NCI-H2227 treated with DMSO at 0.1 percent for 48 hours (cell line): ENCODE measurements around the gene HDAC9.

ENCODE experiments used
- DNase-seq: peaks from one replicate; lab custom pipeline; 2025; lab: John Stamatoyannopoulos, UW

Gene HDAC9

GRCh38 chr7:18495412-18496340 lies at the start of gene HDAC9:
Gene HDAC9, plus strand, starts transcription at chr7:18495749. Its CDS starts 554 bp downstream, at chr7:18496303.
- DNase-seq: peak; percentile 78

DNA sequence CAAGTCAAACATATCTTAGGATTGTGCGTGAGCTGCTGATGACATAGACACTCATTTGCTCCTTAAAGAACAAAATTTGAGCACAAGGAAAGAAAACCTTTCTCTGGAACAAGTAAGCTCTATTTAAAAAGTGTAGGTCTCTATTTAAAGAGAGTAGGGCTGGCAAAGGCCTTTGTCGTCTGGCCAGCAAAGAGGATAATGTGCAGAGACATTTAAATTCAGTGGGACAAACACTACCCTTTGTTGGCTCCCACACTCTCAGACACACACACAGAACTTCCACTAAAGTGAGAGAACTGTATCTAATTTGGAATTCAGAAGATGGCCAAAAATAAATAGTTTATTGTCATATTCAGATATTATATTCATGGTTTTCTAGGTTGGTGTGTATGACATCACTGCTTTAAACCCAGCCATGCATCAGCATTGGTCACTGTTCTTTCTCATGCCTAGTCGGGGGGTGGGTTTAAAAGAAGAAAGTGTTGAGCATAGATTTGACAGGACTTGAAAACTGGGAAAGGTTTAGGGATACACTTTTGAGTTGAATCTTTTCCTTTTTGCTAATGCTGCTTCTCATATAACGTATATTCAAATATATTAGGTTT lies 49.5 kb upstream of the HDAC9 start:
- no peak for DNase-seq

DNA sequence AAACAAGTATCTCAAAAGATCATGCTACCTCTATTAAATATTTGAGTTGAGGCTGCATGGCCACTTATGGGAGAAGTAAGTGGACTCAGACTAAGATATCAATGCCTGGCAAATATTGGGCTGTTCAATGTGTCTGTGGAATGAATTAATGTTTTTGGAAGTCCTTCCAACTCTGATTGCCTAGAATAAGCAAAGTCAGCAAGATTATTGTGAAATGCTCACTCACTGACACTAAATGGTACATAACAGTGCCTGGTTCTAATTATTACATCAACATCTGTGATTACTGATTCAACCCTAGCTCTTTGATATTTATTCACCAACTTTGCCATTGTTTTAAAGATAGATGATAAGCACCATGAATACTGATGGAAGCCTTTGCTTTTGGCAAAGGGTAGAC lies 45.5 kb upstream of the HDAC9 start:
- DNase-seq: no peak

GRCh38 chr7:18455606-18456005 lies 39.9 kb upstream of the HDAC9 start:
- peak; percentile 32 for DNase-seq

DNA sequence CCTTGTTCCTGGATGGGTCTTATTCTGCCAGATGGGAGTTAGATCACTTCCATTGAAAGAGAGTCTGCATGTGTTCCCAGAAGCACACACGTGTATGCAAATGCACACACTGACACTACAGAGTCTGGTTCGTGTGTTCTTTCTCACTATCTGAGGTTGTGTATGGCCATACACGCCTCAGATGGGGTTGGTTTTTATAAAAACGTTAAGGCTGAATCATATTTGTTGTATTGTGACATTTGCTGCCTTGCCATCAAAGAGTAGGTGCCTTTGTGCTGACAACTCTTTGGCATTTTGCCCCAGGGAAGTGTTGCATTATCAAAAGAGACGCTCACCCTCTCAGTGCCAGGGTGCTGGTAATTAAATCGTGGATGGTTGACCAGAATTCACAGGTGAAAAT lies 37.7 kb upstream of the HDAC9 start:
- DNase-seq: no peak

DNA sequence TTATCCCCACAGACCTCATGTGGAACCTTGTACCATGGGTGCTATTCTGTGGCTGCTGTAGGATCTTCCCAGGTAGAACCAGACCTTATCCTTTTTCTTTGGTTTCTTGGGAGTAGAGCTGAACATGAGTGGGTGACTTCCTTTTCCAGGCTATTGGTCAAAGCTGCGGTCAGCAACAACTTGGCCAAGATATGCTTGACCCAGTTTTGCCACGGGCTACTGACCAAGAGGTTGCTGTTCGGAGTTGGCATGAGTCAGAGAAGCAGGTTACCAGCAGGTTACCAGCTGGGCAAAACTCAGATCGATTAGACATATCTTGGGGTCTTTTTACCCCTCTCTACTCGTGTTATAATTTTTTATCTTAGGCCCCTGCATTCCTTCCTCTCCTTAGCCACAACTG lies 36.7 kb upstream of the HDAC9 start:
- DNase-seq: no peak

- no peak for DNase-seq
These were observed 35.9 kb upstream of the HDAC9 start for GRCh38 chr7:18459484-18460245.

- no peak for DNase-seq
These were observed 33.6 kb upstream of the HDAC9 start for GRCh38 chr7:18461785-18462467.

DNA sequence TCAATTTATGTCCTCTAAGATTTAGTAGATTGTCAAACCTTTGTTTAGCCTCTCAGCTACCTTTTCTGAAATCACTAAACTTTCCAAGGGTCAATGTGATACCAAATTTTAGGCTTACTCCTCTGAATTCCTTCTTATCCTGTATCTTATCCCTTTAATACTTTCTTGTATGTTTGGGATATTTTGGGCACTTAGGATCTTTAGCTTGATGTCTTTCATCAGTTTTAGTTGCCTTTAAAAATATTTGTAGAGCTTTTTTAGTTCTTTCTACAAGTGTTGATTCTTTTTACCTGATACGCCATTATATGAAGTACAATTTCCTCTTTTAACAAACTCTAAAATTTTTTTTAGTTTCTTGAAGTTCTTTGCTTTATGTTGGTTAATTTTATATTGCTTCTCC lies 30.7 kb upstream of the HDAC9 start:
- no peak for DNase-seq

GRCh38 chr7:18467011-18467410 lies 28.5 kb upstream of the HDAC9 start:
- DNase-seq: no peak

DNA sequence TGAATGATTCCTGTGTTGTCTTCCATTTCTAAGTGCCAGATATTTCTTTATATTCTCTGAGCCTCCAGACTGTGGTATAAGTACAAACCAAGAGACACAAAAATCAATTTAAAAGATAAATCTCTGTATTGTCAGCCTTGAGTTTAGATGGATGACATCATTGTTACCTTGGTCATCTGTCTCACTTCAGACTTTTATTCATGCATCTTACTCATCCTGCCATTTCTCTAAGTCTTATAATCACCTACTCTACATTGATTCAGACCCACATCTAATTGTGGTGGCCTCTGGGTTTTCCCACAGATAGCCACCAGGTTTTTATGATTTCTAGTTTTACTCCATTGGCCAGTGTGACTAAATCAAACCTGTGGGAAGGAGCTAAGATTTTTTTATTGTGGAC lies 26.8 kb upstream of the HDAC9 start:
- no peak for DNase-seq

- DNase-seq: no peak
These were observed 26.2 kb upstream of the HDAC9 start for GRCh38 chr7:18469316-18469715.

DNA sequence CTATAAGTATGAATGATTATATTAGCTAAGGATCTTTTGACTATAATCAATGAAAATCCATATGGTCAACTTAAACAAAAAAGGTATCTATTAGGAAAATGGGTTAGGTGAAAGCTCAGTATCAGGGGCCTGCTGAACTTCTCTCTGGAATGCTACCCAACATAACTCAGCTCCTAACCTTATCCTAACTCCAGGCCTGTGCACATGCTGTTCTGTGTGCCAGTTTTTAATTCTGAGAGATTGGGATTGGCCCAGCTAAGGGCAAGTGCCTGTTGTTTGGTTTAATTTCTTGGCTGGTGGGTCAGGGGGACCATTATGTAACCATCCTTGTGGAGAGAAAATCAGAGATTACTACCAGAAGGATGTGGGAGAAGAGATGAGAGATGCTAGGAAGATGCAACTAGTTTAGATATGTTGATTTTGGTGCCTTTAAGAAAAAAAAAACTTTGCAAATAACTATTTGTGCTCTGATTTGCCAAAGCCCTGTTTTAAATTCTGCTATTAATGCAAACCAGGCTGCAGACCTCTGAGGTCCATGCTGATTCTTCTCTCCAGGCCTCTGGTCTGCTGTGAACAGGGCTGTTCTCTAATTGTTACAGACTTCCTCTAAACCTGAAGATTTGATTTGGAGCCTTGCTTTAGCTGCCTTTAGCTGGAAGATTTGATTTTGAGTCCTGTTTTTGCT lies 23.9 kb upstream of the HDAC9 start:
- no peak for DNase-seq

DNA sequence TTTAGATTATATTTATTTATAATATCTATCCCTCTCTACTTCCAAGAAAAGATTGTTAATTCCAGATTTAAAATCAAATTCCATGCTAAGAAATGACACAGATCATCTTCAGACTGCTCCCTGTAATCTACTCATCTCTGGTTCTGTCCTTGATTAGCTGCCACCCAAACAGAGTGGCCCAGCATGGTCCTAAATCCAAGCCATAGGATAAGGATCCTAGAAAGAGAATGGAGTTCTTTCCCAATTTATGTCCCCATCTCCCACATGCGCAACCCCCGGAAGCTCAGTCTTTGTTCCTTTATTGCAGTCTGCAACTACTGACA lies 23.4 kb upstream of the HDAC9 start:
- DNase-seq: no peak

- no peak for DNase-seq
These were observed 22.4 kb upstream of the HDAC9 start for GRCh38 chr7:18473119-18473518.

DNA sequence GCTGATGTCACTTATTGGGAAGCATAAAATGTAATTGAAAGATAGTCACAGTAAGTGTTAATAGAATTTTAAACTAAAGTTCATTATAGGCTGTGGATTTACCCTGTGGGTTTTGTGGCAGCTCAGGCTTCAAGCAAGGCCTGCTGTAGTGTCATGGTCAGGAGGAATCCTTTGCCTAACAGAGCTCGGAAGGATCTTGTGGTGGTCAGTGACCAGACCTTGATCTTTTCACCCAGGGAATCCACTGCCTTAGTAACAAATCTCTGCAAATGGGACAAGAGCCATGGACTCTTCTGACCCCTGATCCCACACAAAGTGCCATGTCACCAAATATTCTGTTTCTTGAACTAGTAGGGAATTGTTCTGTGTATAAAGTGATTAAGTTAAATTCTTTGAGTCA lies 20.6 kb upstream of the HDAC9 start:
- DNase-seq: no peak

- DNase-seq: no peak
These were observed 20.1 kb upstream of the HDAC9 start for GRCh38 chr7:18475488-18475887.

GRCh38 chr7:18481776-18482175 lies 13.8 kb upstream of the HDAC9 start:
- no peak for DNase-seq

DNA sequence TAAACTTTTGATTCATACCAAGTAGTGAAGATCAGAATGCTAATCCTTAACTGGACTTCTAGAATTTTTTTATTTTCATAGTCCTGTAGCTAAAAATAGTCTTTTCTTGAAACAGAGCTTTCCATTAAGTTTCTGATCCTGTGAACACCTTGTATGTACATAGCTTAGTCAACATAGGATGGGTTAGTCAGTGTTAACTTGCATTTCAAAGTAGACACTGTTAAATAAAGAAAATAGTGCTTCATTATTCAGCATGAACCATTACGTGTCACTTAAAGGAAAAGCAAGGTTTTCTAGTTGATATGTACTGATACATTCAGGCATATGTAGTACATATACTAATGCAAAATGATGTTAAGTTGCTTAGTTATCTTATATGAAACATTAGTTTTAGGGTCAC lies 7.5 kb upstream of the HDAC9 start:
- DNase-seq: no peak

DNA sequence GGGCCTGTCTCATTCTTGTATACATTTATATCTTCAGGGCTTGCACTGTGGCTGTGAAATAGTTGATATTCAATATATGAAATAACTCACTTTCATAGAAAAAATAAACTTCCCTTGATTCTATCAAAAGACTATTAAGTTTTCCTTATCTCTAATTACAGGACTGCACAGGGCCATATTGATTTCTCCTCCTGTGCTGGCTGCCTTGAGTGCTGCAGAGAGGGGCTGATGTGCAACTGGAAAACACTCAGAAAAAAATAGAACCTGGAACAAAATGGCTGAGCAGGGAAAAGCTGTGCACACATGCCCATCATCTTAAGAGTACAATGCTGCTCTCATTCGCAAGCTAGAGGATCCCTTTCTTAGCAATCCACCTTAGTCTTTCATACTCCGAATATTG lies 5.9 kb upstream of the HDAC9 start:
- peak; percentile 25 for DNase-seq

DNA sequence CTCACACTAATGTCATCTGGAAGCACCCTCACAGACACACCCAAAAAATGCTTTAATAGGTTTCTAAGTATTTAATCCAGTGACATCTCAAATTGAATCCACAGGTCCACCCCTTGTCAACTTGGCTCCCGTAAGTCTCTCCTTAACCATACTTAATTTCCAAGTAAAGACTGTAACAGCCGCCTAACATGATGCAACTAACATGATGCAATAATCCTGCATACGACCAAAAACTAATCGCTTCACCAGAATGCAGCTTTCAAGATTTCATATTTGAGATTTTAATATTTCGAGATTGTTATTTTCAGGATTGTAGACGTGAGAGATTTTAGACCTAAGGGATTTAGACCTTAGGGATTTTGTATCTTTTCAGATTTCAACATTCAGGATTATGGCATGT lies 3.7 kb upstream of the HDAC9 start:
- no peak for DNase-seq

GRCh38 chr7:18494406-18494805 lies 1.1 kb upstream of the HDAC9 start:
- DNase-seq: no peak
